ENCODE measurements around the gene SPTB.

The SPTB gene

GRCh38 chr14:64765740-64766302 is 113.9 kb downstream of the SPTB start:
- DNase-seq (ENCODE audit: low read depth): no peak

- peak; percentile 33 for DNase-seq (ENCODE audit: low read depth)
These were observed 114.8 kb downstream of the SPTB start for GRCh38 chr14:64764641-64765520.

- no peak for DNase-seq (ENCODE audit: low read depth)
These were observed 115.7 kb downstream of the SPTB start for GRCh38 chr14:64763801-64764621.

- DNase-seq (ENCODE audit: low read depth): no peak
These were observed 116.5 kb downstream of the SPTB start for GRCh38 chr14:64763085-64763782.

GRCh38 chr14:64762044-64763034 is 117.4 kb downstream of the SPTB start:
- DNase-seq (ENCODE audit: low read depth): no peak

GRCh38 chr14:64761441-64762043 is 118.2 kb downstream of the SPTB start:
- DNase-seq (ENCODE audit: low read depth): no peak

GRCh38 chr14:64760916-64761315 is 118.8 kb downstream of the SPTB start:
- DNase-seq (ENCODE audit: low read depth): no peak

GRCh38 chr14:64760146-64760755 is 119.5 kb downstream of the SPTB start:
- peak; percentile 35 for DNase-seq (ENCODE audit: low read depth)

- DNase-seq (ENCODE audit: low read depth): no peak
These were observed 120.2 kb downstream of the SPTB start for GRCh38 chr14:64759555-64759938.

- DNase-seq (ENCODE audit: low read depth): no peak
These were observed 120.8 kb downstream of the SPTB start for GRCh38 chr14:64758691-64759554.

- DNase-seq (ENCODE audit: low read depth): no peak
These were observed 121.6 kb downstream of the SPTB start for GRCh38 chr14:64758025-64758521.

GRCh38 chr14:64757601-64758000 is 122.1 kb downstream of the SPTB start:
- DNase-seq (ENCODE audit: low read depth): no peak

GRCh38 chr14:64756712-64757111 is 123.0 kb downstream of the SPTB start:
- no peak for DNase-seq (ENCODE audit: low read depth)

GRCh38 chr14:64755781-64756221 is 123.9 kb downstream of the SPTB start:
- peak; percentile 6 for DNase-seq (ENCODE audit: low read depth)

- DNase-seq (ENCODE audit: low read depth): no peak
These were observed 125.0 kb downstream of the SPTB start for GRCh38 chr14:64754685-64755084.

GRCh38 chr14:64753999-64754398 is 125.7 kb downstream of the SPTB start:
- no peak for DNase-seq (ENCODE audit: low read depth)

GRCh38 chr14:64753374-64753773 is 126.3 kb downstream of the SPTB start:
- DNase-seq (ENCODE audit: low read depth): no peak

GRCh38 chr14:64752909-64753308 is 126.8 kb downstream of the SPTB start:
- DNase-seq (ENCODE audit: low read depth): no peak
